Astrocyte (in vitro differentiated cells and primary cell): ENCODE data around the gene MSN.

Experiments used
- CTCF ChIP-seq: IDR thresholded peaks from 2 replicates; pipeline ENCODE4 v1.5.1; 2011; ENCODE audit warnings: low read depth, mild to moderate bottlenecking, inconsistent platforms, low read length, moderate library complexity; ENCODE audit not compliant: insufficient read depth
- EZH2 ChIP-seq: IDR thresholded peaks from 2 replicates; pipeline ENCODE4 v1.6.1; 2012; ENCODE audit warnings: mild to moderate bottlenecking, low read length, inconsistent platforms; ENCODE audit not compliant: insufficient read depth

- TF ChIP-seq CTCF: no peak
- no peak for TF ChIP-seq EZH2
Measured at GRCh38 chrX:65758505-65758904, 91.1 kb downstream of the MSN start.
